ENCODE data around the gene GSAP. TPM values are rescaled to one million over a fixed set of nuclear protein-coding genes. Genes with fewer than 3 reads are reported as not detected.
A peak's percentile ranks its signal among the peaks of the same experiment; 100 is the strongest.

GSAP gene
- total RNA-seq, 3 donors from 2014 or later = 8.0 to 16.7 (median 14.2) TPM

- intact Hi-C loops (cut with DNase I, micrococcal nuclease) = no loop called here
- DNase-seq (no peak), ATAC-seq (no peak)
- no peak for TF ChIP-seq CTCF (IDR thresholded peaks at IDR 0.05)
- Histone ChIP-seq H3K4me3 (no peak overlapping the region), H3K9me3 (no peaks in the 10 kb centered on the region), H3K36me3 (ENCODE audit: low read depth) (no peaks in the 10 kb centered on the region), H3K4me1 (ENCODE audit: low read depth) (no peaks in the 10 kb centered on the region)
These were observed 45.1 kb upstream of the GSAP start for GRCh38 chr7:77461246-77461645.

- DNase-seq (peak in 1 of 3 donors; percentile 55), ATAC-seq (peak; percentile 78)
- Histone ChIP-seq H3K4me3 (no peak overlapping the region), H3K4me1 (ENCODE audit: low read depth) (no peaks in the 10 kb centered on the region), H3K36me3 (ENCODE audit: low read depth) (no peaks in the 10 kb centered on the region), H3K9me3 (no peaks in the 10 kb centered on the region)
- intact Hi-C loops (cut with DNase I, micrococcal nuclease) = no loop called here
- no peak for TF ChIP-seq CTCF (IDR thresholded peaks at IDR 0.05)
These were observed 43.9 kb upstream of the GSAP start for GRCh38 chr7:77460057-77460486.

- Histone ChIP-seq H3K36me3 (ENCODE audit: low read depth) (no peaks in the 10 kb centered on the region), H3K4me3 (no peak overlapping the region), H3K4me1 (ENCODE audit: low read depth) (no peaks in the 10 kb centered on the region), H3K9me3 (no peaks in the 10 kb centered on the region)
- DNase-seq (no peak), ATAC-seq (no peak)
- TF ChIP-seq CTCF (IDR thresholded peaks at IDR 0.05) = no peak
- intact Hi-C loops (cut with DNase I, micrococcal nuclease) = no loop called here
These were observed 43.2 kb upstream of the GSAP start for GRCh38 chr7:77459311-77459726.

GRCh38 chr7:77458786-77459185, 42.6 kb upstream of the GSAP start:
- ATAC-seq (no peak), DNase-seq (no peak)
- H3K4me3 ChIP-seq = no peak overlapping the region
- no peak for TF ChIP-seq CTCF (IDR thresholded peaks at IDR 0.05)
- intact Hi-C loops (cut with DNase I, micrococcal nuclease) = no loop called here
- no peaks in the 10 kb centered on the region for H3K4me1 ChIP-seq (ENCODE audit: low read depth)
- no peaks in the 10 kb centered on the region for H3K9me3 ChIP-seq
- H3K36me3 ChIP-seq (ENCODE audit: low read depth) = no peaks in the 10 kb centered on the region

GRCh38 chr7:77457779-77458178, 41.6 kb upstream of the GSAP start:
- Histone ChIP-seq H3K9me3 (no peaks in the 10 kb centered on the region), H3K4me1 (ENCODE audit: low read depth) (no peaks in the 10 kb centered on the region), H3K4me3 (no peak overlapping the region), H3K36me3 (ENCODE audit: low read depth) (no peaks in the 10 kb centered on the region)
- ATAC-seq (no peak), DNase-seq (no peak)
- intact Hi-C loops (cut with DNase I, micrococcal nuclease) = no loop called here
- TF ChIP-seq CTCF (IDR thresholded peaks at IDR 0.05) = no peak

DNA sequence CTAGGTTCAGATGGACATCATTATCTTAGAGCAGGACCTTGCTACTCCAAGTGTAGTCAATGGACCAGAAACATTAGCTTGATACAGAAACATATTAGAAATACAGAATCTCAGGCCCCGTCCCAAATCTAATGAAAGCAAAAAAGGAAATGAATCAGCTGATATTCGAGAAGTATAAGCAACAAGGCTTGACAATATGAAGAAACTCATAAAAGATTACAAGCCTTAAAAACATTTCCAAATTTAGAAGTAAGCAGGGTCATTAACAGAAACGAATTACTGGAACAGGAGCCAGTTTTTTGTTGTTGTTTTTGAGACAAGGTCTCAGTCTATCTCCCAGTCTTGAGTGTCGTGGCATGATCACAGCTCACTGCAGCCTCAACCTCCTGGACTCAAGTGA, 40.5 kb upstream of the GSAP start:
- H3K4me3 ChIP-seq = no peak overlapping the region
- DNase-seq = no peak
- TF ChIP-seq CTCF (IDR thresholded peaks at IDR 0.05) = no peak

More for the DNA sequence above, 40.5 kb upstream of the GSAP start:
- H3K9me3 ChIP-seq = no peaks in the 10 kb centered on the region
- ATAC-seq = no peak
- H3K36me3 ChIP-seq (ENCODE audit: low read depth) = no peaks in the 10 kb centered on the region
- intact Hi-C loops (cut with DNase I, micrococcal nuclease) = no loop called here
- no peaks in the 10 kb centered on the region for H3K4me1 ChIP-seq (ENCODE audit: low read depth)
